GM21390 (cell line): ENCODE measurements around the gene PPT1.
"Not testable (repeated sequence)": the region's sequence is repeated elsewhere in the genome, so short reads cannot be mapped to it uniquely, and the experiment has no call there.

Experiments used
- ATAC-seq: cut with Tn5 transposase; IDR thresholded peaks from one replicate; pipeline ENCODE4 v1.9.1; 2021; ENCODE audit not compliant: unreplicated experiment

PPT1 gene

DNA sequence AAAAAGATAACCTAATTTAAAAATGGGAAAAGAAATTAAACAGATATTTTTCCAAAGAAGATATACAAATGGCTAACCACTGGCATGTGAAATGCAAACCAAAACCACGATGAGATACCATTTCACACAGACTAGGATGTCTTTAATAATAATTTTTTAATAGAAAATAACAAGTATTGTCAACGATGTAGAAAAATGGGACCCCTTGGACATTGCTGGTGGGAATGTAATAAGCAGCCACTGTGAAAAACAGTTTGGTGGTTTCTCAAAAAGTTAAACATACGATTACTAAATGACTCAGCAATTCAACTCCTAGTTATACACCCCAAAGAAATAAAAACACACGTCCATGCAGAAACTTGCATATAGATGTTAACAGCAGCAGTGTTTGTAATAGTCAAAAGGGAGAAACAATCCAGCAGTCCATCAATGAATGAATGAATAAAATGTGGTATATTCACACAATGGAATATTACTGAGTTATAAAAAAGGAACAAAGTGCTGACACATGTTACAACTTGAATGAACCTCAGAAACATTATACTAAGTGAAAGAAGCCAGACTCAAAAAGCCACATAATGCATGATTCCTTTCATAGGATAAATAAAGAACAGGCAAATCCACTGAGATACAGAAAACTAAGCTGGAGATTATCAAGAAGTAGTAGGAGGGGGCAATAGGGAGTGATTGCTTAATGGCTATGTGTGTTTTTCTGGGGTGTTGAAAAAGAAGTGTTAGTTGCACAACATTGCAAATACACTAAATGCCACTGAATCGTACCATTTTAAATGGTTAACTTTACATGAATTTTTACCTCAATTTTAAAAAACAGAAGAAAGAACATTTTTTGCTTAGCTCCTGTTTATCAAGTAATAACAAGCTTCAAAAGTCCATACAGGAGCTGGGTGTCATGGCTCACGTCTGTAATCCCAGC lies 4.1 kb downstream of the PPT1 start:
- ATAC-seq: no peak

DNA sequence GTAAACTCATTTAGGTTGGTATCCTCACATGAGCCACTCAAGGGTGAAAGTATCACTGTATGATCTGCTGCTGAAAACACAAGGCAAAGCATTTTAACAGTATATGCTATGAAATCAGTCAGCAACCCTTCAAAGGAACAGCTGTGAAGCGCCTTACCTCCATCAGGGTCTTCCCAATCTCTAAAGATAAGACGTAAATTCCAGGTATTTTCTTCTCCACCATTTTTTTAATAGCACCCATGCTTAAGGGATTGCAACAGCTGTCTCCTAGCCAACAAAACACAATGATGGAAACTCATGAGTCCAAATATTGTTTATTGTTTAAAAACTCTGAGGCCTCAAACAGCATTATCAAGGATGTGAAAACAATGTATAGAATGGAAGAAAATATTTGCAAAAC lies 4.8 kb downstream of the PPT1 start:
- ATAC-seq: no peak

GRCh38 chr1:40090652-40091355 lies 6.2 kb downstream of the PPT1 start:
- ATAC-seq: no peak

- not testable (repeated sequence) for ATAC-seq
These were observed 12.3 kb downstream of the PPT1 start for GRCh38 chr1:40084750-40085149.

GRCh38 chr1:40081871-40082270 lies 15.2 kb downstream of the PPT1 start:
- ATAC-seq: no peak

GRCh38 chr1:40079774-40080400 lies 17.2 kb downstream of the PPT1 start:
- ATAC-seq: no peak

GRCh38 chr1:40078512-40079333 lies 18.3 kb downstream of the PPT1 start:
- no peak for ATAC-seq

DNA sequence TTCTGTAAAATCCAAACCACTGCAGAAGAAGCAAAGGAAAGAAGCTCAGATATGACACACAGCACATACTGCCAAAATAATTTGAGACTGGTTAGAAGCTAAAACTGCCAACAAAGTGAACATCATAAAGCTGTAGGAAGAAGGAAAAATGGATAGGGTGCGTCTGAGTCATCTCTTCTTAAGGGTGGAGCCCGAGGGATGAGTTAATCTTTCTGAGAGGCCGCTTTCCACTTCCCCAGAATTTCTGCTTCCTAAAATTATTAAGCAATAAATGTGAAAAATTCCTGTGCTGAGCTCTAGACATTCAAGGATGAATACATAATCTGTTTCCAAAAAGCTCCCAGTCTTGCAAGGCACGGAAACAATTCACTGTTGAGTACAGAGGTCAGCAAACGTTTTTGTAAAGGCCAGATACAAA lies 20.1 kb downstream of the PPT1 start:
- no peak for ATAC-seq

- ATAC-seq: no peak
These were observed 21.8 kb downstream of the PPT1 start for GRCh38 chr1:40075266-40075665.

DNA sequence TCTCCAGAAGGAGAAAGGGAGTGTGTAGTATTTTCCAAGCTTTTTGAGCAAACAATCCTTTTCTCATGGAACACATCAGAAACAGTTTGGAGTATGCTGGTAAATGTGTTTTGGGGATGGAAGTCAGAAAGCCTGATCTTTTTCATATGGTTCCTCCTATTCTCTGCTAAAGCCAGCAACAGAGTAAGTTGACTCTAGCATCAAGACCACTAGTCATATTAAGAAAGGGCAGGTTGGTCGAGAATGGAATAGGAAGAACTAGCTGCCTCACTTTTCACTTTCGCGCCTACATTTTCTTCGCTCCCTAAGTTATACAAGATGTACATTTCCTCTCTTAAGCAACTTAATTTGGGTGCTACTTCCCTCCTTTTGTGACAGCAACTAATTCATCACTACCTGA lies 24.0 kb downstream of the PPT1 start:
- no peak for ATAC-seq

DNA sequence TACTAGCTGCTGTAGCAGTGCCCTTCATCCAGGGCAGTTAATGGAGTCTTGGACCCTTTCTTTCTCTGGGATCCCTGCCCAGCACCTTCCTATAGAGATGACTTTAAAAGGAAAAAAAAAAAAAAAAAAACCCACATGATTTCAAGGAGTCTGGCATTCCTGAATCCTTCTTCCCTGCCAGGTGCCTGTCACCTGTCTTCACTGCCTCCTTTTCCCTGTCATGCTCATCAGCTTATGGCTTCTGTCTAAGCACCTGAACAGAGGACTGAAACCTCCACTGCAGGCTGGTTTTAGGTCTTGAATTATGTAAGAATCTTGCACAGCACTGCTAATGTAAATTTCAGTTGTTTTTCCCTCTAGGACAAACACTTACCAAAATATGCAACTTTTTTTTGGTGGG lies 24.9 kb downstream of the PPT1 start:
- ATAC-seq: no peak

GRCh38 chr1:40067851-40068250 lies 29.2 kb downstream of the PPT1 start:
- no peak for ATAC-seq

- no peak for ATAC-seq
These were observed 30.0 kb downstream of the PPT1 start for GRCh38 chr1:40067023-40067422.

DNA sequence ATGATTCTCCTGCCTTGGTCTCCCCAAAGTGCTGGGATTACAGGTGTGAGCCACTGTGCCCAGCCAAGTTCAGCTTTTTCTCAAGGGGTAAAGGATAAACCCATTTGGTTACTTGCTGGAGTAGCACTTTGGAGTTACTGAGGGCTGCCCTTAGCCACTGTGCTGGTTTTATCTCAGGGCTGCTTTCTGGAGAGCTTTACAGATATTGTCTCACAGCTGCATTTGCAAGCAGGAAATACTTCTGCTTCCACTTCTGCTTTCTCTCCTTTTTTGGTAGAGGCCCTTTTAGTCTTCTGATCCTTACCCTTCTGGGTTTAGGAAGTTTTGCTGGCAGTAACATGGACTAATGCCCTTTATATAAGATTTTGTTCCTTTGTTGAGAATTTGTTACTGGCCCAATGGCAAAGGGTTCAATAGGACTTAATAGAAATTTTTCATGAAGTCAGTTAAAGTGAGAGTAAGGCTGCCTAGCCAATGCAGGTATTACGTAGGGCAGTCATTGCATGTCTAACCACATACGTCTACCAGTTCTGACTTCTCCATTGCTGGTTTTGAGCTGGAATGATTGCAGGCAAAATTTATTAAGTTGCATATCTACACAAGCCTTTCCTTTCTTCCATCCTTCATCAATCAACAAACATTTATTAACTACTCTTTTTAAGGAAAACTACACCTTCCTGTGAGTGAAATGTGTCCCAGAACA lies 32.1 kb downstream of the PPT1 start:
- ATAC-seq: peak; percentile 85

- no peak for ATAC-seq
These were observed 36.9 kb downstream of the PPT1 start for GRCh38 chr1:40059960-40060750.

- ATAC-seq: no peak
These were observed 37.6 kb downstream of the PPT1 start for GRCh38 chr1:40059338-40059959.

DNA sequence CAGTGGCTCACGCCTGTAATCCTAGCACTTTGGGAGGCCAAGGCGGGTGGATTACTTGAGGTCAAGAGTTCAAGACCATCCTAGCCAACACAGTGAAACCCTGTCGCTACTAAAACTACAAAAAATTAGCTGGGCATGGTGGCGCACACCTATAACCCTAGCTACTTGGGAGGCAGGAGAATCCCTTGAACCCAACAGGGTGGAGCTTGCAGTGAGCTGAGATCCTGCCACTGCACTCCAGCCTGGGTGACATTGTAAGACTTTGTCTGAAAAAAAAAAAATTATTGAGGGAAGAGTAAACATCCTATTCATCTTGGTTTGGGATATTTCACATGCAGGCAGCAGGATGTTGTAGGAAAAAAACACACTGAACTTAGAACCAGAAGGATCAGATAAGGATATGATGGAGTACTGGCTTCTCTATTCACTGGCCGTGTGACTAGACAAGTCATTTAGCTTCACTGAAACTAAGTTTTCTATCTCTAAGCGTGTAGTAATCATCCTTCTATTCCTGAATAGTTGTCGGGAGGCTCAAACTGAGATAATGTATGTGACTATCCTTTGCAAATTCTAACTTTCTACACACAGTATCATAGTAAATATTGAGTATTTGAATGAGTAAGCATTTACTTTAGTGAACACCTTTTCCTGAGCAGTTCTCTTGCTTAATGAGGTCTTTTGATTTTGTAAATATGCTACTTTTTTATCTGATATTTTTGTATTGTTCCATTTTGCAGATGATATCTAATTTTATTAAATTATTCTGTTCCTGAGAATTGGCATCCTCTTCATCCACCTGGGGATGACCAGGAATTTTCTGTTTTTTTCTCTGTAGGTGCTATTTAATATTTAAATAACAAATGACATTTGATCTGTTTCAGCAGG lies 38.4 kb downstream of the PPT1 start:
- ATAC-seq: no peak

DNA sequence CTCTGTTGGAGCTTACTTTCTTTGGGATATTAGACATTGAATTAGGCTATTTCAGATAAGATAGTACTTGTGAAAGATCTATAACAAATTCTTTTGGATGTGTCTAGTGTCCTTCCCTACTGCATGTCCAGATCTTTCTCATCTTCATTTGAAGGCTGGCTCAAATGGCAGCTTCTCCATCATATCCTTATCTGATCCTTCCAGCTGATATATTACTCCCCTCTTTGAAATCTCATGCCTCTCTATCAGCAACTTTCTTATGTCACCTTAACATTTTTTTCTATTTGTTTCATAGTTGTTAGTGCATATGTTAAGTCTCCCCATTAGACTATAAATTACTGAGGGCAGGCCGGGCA lies 39.0 kb downstream of the PPT1 start:
- no peak for ATAC-seq
